HG03571 (cell line): ENCODE data around the gene TLN1.

Source experiments
- ATAC-seq: cut with Tn5 transposase; IDR thresholded peaks from one replicate; pipeline ENCODE4 v1.9.1; 2021; ENCODE audit not compliant: unreplicated experiment

TLN1 gene

GRCh38 chr9:35731415-35732184 is 395 bp downstream of the TLN1 start:
- no peak for ATAC-seq

DNA sequence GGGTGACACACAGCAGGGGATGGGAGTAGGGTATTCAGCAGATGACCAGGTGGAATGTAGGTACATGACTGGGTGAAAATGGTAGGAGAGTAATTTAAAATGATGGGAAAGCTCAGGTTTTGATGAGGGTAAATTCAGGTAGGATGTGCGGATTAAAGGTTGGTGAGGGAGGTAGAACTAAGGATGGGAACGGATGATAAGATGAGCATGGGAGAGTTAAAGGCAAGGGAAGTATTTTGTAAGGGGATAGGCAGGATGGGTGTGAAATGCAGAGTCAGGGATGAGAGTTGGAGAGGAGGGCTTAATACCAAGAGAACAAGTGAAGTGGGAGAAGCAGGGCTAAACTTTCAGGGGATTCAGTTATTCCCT is 1.5 kb downstream of the TLN1 start:
- no peak for ATAC-seq

DNA sequence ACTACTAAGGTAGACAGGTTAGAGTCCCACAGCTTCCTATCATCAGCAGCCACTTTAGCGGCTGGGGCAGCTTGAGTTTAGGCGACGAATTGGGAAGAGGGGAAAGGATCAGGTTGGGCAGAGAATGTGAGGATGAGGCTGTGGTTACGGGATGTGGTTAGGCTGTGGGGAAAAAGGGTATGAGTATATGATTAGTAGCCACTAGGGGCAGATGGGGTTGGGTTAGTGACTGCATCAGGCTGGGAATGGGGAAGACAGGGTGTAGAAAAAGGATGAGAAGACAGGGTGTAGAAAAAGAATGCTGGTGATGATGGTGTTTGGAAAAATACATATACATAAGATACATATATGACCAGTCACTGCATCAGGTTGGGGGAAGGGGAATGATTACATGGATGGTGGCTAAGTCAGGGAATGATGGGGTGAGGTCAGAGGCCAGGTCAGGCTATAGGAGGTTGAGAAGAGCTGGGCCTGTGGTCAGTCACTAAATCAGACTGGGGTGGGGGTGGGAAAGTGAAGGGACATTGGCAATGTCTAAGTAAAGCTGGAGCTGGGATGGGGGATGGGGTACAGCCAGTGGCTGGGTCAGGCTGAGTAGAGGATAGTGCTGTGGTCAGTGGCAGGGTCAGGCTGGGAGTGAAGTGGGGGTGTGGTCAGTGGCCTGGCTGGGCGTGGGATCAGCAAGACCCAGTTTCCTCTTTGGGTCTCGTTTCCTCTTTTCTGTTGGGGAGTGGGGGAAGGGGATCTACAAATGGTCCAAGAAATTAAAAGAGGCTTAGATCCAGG is 2.1 kb downstream of the TLN1 start:
- no peak for ATAC-seq

DNA sequence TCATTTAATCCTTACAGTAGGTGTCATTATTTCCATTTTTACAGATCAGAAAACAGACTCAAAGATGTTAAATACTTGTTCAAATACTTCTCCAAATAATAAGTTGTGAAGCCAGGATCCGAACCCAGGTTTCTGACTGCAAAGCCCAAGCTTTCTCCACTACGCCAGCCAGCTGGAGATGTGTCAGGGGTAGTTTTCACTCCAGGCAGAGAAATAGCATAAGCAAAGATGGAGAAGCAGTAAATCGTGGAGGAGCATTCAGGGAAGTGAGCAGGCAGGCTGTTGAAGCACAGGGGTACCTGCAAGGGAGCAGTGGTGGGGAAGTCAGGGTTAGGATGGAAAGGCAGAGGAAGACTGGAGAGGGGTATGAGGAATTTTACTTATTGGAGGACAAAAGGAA is 2.9 kb downstream of the TLN1 start:
- ATAC-seq: no peak

DNA sequence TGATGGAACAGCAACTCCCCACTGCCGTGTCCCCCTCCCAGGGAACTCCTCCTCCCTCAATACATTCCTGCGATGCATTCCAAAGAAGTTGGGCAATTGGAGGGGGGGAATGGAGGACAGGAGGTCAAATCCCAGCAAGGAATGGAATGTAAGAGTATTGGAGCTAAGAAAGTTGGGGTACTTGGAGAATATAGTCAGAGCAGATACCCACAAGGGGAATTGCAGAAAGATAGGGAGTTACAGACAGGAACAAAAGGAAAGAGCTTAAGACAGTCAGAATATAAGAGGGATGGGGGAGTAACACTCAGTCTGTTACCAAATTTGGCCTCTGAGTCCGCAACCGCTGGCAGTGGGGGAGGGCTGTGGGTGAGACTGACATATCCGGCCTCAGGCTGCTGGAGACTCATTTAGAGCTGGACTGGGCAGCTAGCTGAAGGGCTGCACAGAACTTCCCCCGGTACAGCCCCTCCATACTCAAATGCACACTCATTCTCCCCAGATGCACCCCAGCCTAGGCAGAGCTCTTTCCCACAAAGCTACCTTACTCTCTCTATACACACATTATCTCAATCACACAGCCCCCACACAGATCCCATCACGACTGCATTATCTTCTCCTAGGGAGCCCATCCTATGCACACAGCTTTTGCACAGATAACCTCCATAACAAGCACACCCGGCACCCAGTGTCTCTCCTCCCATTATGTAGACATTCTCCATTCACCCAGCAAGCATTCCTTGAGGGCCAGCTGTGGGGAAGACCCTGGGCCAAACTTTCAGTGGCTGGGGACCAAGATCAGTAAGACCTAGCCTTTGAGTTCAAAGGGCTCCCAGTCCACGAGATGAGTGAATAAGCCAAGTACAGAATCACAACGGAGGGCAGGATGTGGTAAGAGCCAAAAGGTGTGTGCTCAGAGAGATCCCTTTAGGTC is 3.7 kb downstream of the TLN1 start:
- no peak for ATAC-seq

DNA sequence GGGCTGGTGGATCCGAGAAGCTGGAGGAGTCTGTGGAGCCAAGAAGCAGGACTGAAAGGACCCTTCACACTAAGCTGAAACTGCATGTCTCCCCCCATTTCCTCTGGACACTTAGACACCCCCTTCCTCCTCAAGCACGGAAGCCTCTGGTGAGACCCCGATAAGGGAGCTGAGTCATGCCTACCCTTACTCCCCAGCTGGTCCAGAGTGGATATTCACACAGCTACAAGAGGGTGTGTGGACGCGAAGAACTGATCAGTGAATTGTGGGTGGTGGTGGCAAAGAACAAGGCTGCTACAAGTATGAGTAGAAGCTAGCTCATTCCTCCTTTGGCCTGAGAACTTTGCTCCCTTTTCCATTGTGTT is 4.3 kb downstream of the TLN1 start:
- ATAC-seq: no peak

DNA sequence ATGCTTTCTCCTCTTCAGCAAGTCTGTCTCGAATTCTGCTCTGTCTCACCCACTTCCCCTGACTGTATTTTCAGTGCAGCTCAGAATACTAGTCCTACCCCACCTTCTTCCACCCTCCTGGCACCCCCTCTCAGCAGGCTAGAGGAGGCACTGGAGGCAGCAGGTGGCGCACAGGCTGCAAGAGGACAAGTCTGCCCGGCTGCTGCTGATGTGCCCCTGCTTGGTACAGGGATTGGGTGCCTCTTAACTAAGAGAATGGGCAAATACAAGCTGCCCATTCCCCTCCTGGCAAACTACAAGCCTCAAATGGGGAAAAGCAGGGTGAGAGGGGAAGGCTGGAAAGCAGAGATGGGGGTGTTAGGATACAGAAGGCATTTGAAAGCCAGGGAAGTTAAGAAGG is 5.1 kb downstream of the TLN1 start:
- no peak for ATAC-seq

- ATAC-seq: no peak
These were observed 6.6 kb downstream of the TLN1 start for GRCh38 chr9:35725362-35725761.

GRCh38 chr9:35723908-35724307 is 8.1 kb downstream of the TLN1 start:
- no peak for ATAC-seq

DNA sequence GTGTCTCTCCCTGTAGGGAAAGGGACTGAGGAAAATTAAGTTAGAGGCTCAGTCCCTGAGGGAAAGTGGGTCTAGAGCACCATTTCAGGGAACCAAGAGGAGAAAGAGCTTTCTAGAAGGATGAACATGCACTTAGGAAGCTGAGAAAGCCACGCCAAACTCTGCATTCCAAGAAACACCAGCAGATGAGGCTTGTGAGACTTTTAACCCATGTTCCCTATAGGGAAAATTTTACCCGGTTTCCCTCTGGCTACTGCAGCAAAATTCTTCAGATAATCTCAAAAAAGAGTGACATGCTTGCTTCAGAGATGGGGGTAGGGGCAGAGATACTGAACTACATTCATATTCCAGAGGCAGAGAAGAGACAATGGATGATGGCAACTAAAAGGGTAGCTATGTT is 8.6 kb downstream of the TLN1 start:
- no peak for ATAC-seq

- no peak for ATAC-seq
These were observed 12.4 kb downstream of the TLN1 start for GRCh38 chr9:35719546-35719945.

DNA sequence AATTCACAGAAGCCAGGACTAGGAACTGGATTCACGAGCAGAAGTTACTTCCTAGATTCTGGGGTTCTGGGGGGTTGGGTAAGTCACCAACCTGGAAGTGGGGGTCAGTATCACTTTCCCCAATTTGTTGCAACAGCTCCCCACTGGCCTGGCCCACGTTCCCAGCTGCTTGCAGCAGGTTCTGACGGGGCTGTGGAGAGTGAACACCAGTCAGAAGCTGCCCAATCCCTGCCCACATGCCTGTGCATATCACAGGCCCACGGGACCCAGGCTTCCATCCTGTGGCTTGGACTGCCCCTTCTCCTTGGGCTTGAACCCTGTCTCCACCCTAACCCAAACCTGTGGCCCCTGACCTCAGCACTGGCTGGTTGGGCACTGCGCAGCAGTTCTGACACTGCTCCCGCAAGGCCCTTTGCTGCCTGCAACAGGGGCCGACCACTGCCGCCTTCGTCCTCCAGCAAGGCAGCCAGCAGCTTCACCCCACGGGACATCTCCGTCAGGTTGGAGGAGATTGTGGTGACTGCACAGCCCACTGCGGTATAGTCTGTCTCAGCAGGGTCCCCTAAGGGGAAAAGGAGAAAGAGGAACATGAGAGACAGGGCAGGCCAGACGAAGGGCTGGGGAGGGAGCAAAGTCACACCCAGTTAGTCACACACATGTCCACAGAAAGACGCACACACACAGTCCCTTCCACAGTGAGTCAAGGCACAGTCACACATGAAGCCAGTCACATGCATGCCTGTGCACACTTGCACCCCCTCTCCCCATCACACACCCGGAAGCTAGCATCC is 13.1 kb downstream of the TLN1 start:
- no peak for ATAC-seq

- ATAC-seq: no peak
These were observed 14.7 kb downstream of the TLN1 start for GRCh38 chr9:35717132-35717870.

DNA sequence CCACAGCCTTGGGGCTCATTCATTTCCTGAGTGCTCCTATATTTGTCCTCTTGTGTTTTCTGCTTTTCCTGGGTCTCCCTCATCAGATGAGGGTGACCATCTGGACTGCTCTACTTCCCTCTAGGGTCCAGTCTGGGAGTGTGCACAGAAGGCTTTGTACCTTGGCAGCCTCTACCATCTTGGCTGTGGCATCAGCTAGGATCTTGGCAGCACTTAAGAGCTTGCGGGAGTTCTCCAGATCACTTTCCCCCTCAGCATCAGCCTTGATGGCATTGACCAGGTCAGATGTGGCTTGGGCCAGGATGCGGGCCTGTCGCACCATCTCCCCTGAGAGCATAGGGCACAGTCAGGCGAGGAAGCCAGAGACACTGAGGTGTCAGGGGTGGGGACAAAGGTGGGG is 15.8 kb downstream of the TLN1 start:
- ATAC-seq: no peak

- no peak for ATAC-seq
These were observed 17.3 kb downstream of the TLN1 start for GRCh38 chr9:35714579-35715252.

DNA sequence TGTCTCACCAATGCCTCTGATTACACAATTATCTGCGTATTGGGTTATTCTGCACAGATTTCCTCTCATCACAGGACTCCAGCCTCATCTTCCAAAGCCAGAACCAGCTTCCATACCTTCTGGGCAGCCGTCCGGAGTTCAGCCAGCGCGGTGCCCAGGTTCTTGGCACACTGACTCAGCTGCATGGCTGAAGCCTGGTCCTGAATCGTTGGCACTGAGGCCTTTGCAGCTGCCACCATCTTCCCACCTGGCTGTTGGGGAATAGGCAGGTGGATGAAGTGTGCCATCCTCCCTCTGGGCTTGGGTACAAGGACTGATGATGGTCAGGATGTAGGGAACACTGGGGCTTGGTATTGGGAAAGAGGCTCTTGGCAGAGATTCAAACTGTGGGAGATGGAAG is 17.9 kb downstream of the TLN1 start:
- no peak for ATAC-seq

DNA sequence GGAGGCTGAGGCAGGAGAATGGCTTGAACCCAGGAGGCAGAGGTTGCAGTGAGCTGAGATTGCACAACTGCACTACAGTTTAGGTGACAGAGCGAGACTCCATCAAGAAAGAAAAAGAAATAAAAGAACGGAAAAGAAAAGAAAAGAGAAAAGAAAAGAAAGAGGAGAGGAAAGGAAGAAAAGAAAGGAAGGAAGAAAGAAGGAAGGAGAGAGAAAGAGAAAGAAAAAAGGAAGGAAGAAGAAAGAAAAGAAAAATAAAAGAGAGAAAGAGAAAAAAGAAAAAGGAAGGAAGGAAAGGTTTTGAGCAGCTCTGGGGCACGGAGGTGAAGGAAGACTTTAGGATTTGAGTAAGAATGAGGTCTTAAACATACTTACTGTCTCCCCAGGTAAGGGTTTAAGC is 18.4 kb downstream of the TLN1 start:
- ATAC-seq: no peak

GRCh38 chr9:35712762-35713400 is 19.1 kb downstream of the TLN1 start:
- no peak for ATAC-seq
